Osteoblast (primary cell): ENCODE measurements around the gene NLGN1. TPM values are rescaled to one million over a fixed set of nuclear protein-coding genes. Genes with fewer than 3 reads are reported as not detected.

Source experiments
- DNase-seq: peaks from one replicate; pipeline ENCODE4 v3.0.0; 2011; ENCODE audit warnings: low spot score, mixed read lengths; ENCODE audit not compliant: insufficient read length; ENCODE audit errors: missing footprints
- H2AFZ ChIP-seq: 2 replicates; pipeline ENCODE4 v1.6.0; 2011; ENCODE audit warnings: mild to moderate bottlenecking, low read length
- H3K27ac ChIP-seq: 2 replicates; pipeline ENCODE4 v1.5.1; 2011; ENCODE audit warnings: mild to moderate bottlenecking, low read depth, low read length, moderate library complexity
- H3K27me3 ChIP-seq: 2 replicates; pipeline ENCODE4 v1.6.0; 2012; ENCODE audit warnings: mild to moderate bottlenecking, control low read depth, inconsistent platforms, low read length, moderate library complexity; ENCODE audit not compliant: insufficient read depth
- H3K36me3 ChIP-seq: 2 replicates; pipeline ENCODE4 v1.5.1; 2011; ENCODE audit warnings: mild to moderate bottlenecking, low read length, control low read depth, moderate library complexity; ENCODE audit not compliant: insufficient read depth
- H3K4me1 ChIP-seq: 2 replicates; pipeline ENCODE4 v1.5.1; 2011; ENCODE audit warnings: mild to moderate bottlenecking, low read length, control low read depth, moderate library complexity; ENCODE audit not compliant: insufficient read depth
- H3K4me2 ChIP-seq: 2 replicates; pipeline ENCODE4 v1.6.0; 2011; ENCODE audit warnings: mild to moderate bottlenecking, low read length; ENCODE audit not compliant: insufficient read depth
- H3K4me3 ChIP-seq: fragments of 200-600 bp; sonication (generic); 3 replicates; pipeline ENCODE4 v1.5.1; 2012; ENCODE audit warnings: mild to moderate bottlenecking, low read length, inconsistent platforms; ENCODE audit not compliant: insufficient read depth
- H3K79me2 ChIP-seq: 2 replicates; pipeline ENCODE4 v1.6.0; 2012; ENCODE audit warnings: mild to moderate bottlenecking, low read length, control low read depth, inconsistent platforms; ENCODE audit not compliant: insufficient read depth
- H3K9me3 ChIP-seq: 2 replicates; pipeline ENCODE4 v1.5.1; 2011; ENCODE audit warnings: low read depth, low read length, control low read depth
- H4K20me1 ChIP-seq: 2 replicates; pipeline ENCODE4 v1.6.0; 2012; ENCODE audit warnings: mild to moderate bottlenecking, low read length, control low read depth; ENCODE audit not compliant: insufficient read depth
- CTCF ChIP-seq: IDR thresholded peaks from 2 replicates; pipeline ENCODE4 v1.5.1; 2011; ENCODE audit warnings: mild to moderate bottlenecking, low read depth, low read length, moderate library complexity; ENCODE audit errors: extremely low read depth
- total RNA-seq: library from RNA; depleted of rRNA; stranded (reverse); fragments of >200 nt; gene quantifications from 2 replicates; pipeline ENCODE4 v1.2.3, GENCODE V29; 2012

The NLGN1 gene
- total RNA-seq, 1 donor = 9.0 TPM

GRCh38 chr3:174215456-174215855 lies 817.9 kb downstream of the NLGN1 start:
- H3K4me2 ChIP-seq = peak overlapping the region; percentile 41

GRCh38 chr3:174216019-174216418 lies 818.5 kb downstream of the NLGN1 start:
- Histone ChIP-seq H4K20me1 (no peaks in the 10 kb centered on the region), H3K27ac (no peak overlapping the region), H3K79me2 (no peaks in the 10 kb centered on the region), H3K27me3 (no peaks in the 10 kb centered on the region), H3K4me1 (peaks cover 13% of the 10 kb centered on the region), H3K36me3 (no peaks in the 10 kb centered on the region), H3K9me3 (no peaks in the 10 kb centered on the region), H3K4me3 (no peak overlapping the region), H3K4me2 (peak overlapping the region; percentile 41), H2AFZ (peak overlapping the region; percentile 27)
- TF ChIP-seq CTCF = no peak
- no peak for DNase-seq

More at GRCh38 chr3:174215456-174215855, 817.9 kb downstream of the NLGN1 start:
- H3K79me2 ChIP-seq = no peaks in the 10 kb centered on the region
- H3K27ac ChIP-seq = no peak overlapping the region
- no peaks in the 10 kb centered on the region for H3K27me3 ChIP-seq
- H3K4me3 ChIP-seq = no peak overlapping the region
- peak overlapping the region; percentile 27 for H2AFZ ChIP-seq
- no peaks in the 10 kb centered on the region for H3K9me3 ChIP-seq
- no peaks in the 10 kb centered on the region for H3K36me3 ChIP-seq
- peak; percentile 73 for DNase-seq
- peaks cover 9% of the 10 kb centered on the region for H3K4me1 ChIP-seq
- TF ChIP-seq CTCF = no peak
- no peaks in the 10 kb centered on the region for H4K20me1 ChIP-seq

GRCh38 chr3:174216946-174217718 lies 819.6 kb downstream of the NLGN1 start:
- H3K36me3 ChIP-seq = no peaks in the 10 kb centered on the region
- H3K27me3 ChIP-seq = no peaks in the 10 kb centered on the region
- H3K4me1 ChIP-seq = peaks cover 13% of the 10 kb centered on the region
- no peak overlapping the region for H3K4me2 ChIP-seq
- no peak for DNase-seq
- no peak overlapping the region for H3K4me3 ChIP-seq
- no peak for TF ChIP-seq CTCF
- no peaks in the 10 kb centered on the region for H3K79me2 ChIP-seq
- no peak overlapping the region for H3K27ac ChIP-seq
- H2AFZ ChIP-seq = no peak overlapping the region
- no peaks in the 10 kb centered on the region for H3K9me3 ChIP-seq
- no peaks in the 10 kb centered on the region for H4K20me1 ChIP-seq

GRCh38 chr3:174218016-174218415 lies 820.5 kb downstream of the NLGN1 start:
- Histone ChIP-seq H3K4me3 (no peak overlapping the region), H3K4me1 (peaks cover 13% of the 10 kb centered on the region), H2AFZ (no peak overlapping the region), H3K27me3 (no peaks in the 10 kb centered on the region), H4K20me1 (no peaks in the 10 kb centered on the region), H3K27ac (no peak overlapping the region), H3K79me2 (no peaks in the 10 kb centered on the region), H3K9me3 (no peaks in the 10 kb centered on the region), H3K4me2 (no peak overlapping the region), H3K36me3 (no peaks in the 10 kb centered on the region)
- no peak for TF ChIP-seq CTCF
- no peak for DNase-seq
